Endothelial cell of umbilical vein (primary cell): Measurements from ENCODE around the gene SLC16A4. TPM values are rescaled to one million over a fixed set of nuclear protein-coding genes. Genes with fewer than 3 reads are reported as not detected.

Source experiments
- BruUV-seq: library from RNA; stranded (reverse); fragments of 400-500 nt; replicated peaks from 2 replicates; lab custom pipeline; 2021; lab: Mats Ljungman, UMichigan
- CTCF ChIA-PET: fragments of 300-600, 350-600 bp; sonication (Branson Sonifier 250); formaldehyde crosslinking; loops from one replicate; lab custom pipeline; 2021; ENCODE audit warnings: antibody characterized with exemption, inconsistent platforms; lab: Charles Lee
- POLR2A ChIA-PET: fragments of 300-600, 350-600 bp; sonication (Branson Sonifier 250); formaldehyde crosslinking; loops from one replicate; lab custom pipeline; 2021; ENCODE audit warnings: antibody characterized with exemption, inconsistent platforms; lab: Charles Lee
- DNase-seq: peaks from one replicate; pipeline ENCODE4 v3.0.0-alpha.2; 2011; ENCODE audit warnings: low read depth, low spot score
- FAIRE-seq: peaks from 2 replicates; lab custom pipeline; 2011; peaks lifted over from hg19 to GRCh38; lab: Jason Lieb, UNC
- H2AFZ ChIP-seq: 2 replicates; pipeline ENCODE4 v1.6.0; 2012; ENCODE audit warnings: low read depth, low read length, control low read depth, inconsistent platforms
- H3K27ac ChIP-seq: 2 replicates; pipeline ENCODE4 v1.5.1; 2011; ENCODE audit warnings: low read depth, mild to moderate bottlenecking, control low read depth, low read length, moderate library complexity; ENCODE audit not compliant: insufficient read depth
- H3K27me3 ChIP-seq, 2 experiments: 2 replicates each; pipeline versions ENCODE4 v1.6.0 to v1.6.1; 2011; ENCODE audit warnings: low read length in 2 of 2, mixed read lengths in 1 of 2; ENCODE audit not compliant: control insufficient read depth in 2 of 2, insufficient read depth in 2 of 2
- H3K36me3 ChIP-seq, 2 experiments: 2 replicates in 1 of 2; 3 replicates in 1 of 2; pipeline ENCODE4 v1.5.1; 2011; ENCODE audit warnings: low read length in 2 of 2, mild to moderate bottlenecking in 1 of 2, moderate library complexity in 1 of 2; ENCODE audit not compliant: control insufficient read depth in 2 of 2, insufficient read depth in 2 of 2; ENCODE audit errors: extremely low read depth in 1 of 2
- H3K4me1 ChIP-seq: 3 replicates; pipeline ENCODE4 v1.5.1; 2011; ENCODE audit warnings: mild to moderate bottlenecking, low read length; ENCODE audit not compliant: control insufficient read depth, insufficient read depth; ENCODE audit errors: extremely low read depth
- H3K4me2 ChIP-seq: 2 replicates; pipeline ENCODE4 v1.6.1; 2011; ENCODE audit warnings: low read length, control low read depth, mixed read lengths; ENCODE audit not compliant: insufficient read depth
- H3K4me3 ChIP-seq, 3 experiments: fragments of 200-600 bp in 1 of 3; sonication (generic), shearing (Covaris generic) in 1 of 3; replicated peaks in 1 of 3; 2 replicates each; pipeline ENCODE4 v1.5.1; 2011 to 2016; ENCODE audit warnings: control low read depth in 3 of 3, low read length in 3 of 3, mild to moderate bottlenecking in 2 of 3, inconsistent platforms in 1 of 3, low read depth in 1 of 3, moderate library complexity in 1 of 3; ENCODE audit not compliant: insufficient read depth in 1 of 3
- H3K79me2 ChIP-seq: 2 replicates; pipeline ENCODE4 v1.6.0; 2012; ENCODE audit warnings: low read length, inconsistent platforms; ENCODE audit not compliant: control insufficient read depth, insufficient read depth
- H3K9ac ChIP-seq: replicated peaks from 2 replicates; pipeline ENCODE3; 2011; ENCODE audit warnings: low read length, control low read depth; ENCODE audit not compliant: insufficient read depth; ENCODE audit errors: extremely low read depth
- H3K9me1 ChIP-seq: replicated peaks from 3 replicates; pipeline ENCODE4 v1.6.0; 2011; ENCODE audit warnings: mild to moderate bottlenecking, low read length; ENCODE audit not compliant: control insufficient read depth, insufficient read depth; ENCODE audit errors: extremely low read depth
- H3K9me3 ChIP-seq: replicated peaks from 2 replicates; pipeline ENCODE4 v1.5.1; 2012; ENCODE audit warnings: low read length, inconsistent platforms; ENCODE audit not compliant: control insufficient read depth, insufficient read depth
- H4K20me1 ChIP-seq: replicated peaks from 2 replicates; pipeline ENCODE3; 2011; ENCODE audit warnings: mild to moderate bottlenecking, low read length; ENCODE audit not compliant: control insufficient read depth, insufficient read depth; ENCODE audit errors: extremely low read depth
- CTCF ChIP-seq, 2 donors: IDR thresholded peaks; 1 replicate in 1 of 2; 2 replicates in 1 of 2; pipeline ENCODE4 v1.5.1; 2011; ENCODE audit warnings: low read length in 2 of 2, mild to moderate bottlenecking in 2 of 2, moderate library complexity in 2 of 2, control low read depth in 1 of 2, inconsistent platforms in 1 of 2, low read depth in 1 of 2; ENCODE audit not compliant: insufficient read depth in 1 of 2; ENCODE audit errors: extremely low read depth in 1 of 2
- EZH2 ChIP-seq: IDR thresholded peaks from 2 replicates; pipeline ENCODE4 v1.6.1; 2012; ENCODE audit warnings: borderline replicate concordance, low read depth, mild to moderate bottlenecking, moderate library complexity, low read length, inconsistent platforms; ENCODE audit not compliant: severe bottlenecking
- FOS ChIP-seq: IDR thresholded peaks from 2 replicates; pipeline ENCODE4 v1.6.1; 2011; ENCODE audit warnings: mild to moderate bottlenecking, low read length, moderate library complexity, borderline replicate concordance; ENCODE audit not compliant: insufficient read depth
- GATA2 ChIP-seq: IDR thresholded peaks from 2 replicates; pipeline ENCODE4 v1.7.0; 2011; ENCODE audit warnings: low read depth, mild to moderate bottlenecking, moderate library complexity, mixed read lengths, low read length; ENCODE audit not compliant: insufficient read length, insufficient read depth
- JUN ChIP-seq: IDR thresholded peaks from 2 replicates; pipeline ENCODE4 v1.6.1; 2011; ENCODE audit warnings: borderline replicate concordance, low read depth; ENCODE audit not compliant: insufficient read length, insufficient read depth
- MYC ChIP-seq: IDR thresholded peaks from one replicate; pipeline ENCODE4 v1.6.1; 2011; ENCODE audit warnings: mild to moderate bottlenecking, low read depth, low read length
- POLR2A ChIP-seq: IDR thresholded peaks from 2 replicates; pipeline ENCODE4 v1.6.1; 2012; ENCODE audit warnings: low read depth, mild to moderate bottlenecking, control low read depth, low read length
- POLR2AphosphoS5 ChIP-seq: IDR thresholded peaks from 2 replicates; pipeline ENCODE4 v1.6.1; 2012; ENCODE audit warnings: low read depth, mild to moderate bottlenecking, control low read depth, low read length, moderate library complexity; ENCODE audit not compliant: insufficient read depth
- dilution Hi-C: fragments of 300-500 bp; cut with MboI; formaldehyde crosslinking; loops from one replicate; pipeline ENCODE4 v1.15.0; 2019; ENCODE audit warnings: low sequenced_read_pairs; ENCODE audit not compliant: extremely low pct_ligation_motif_present
- intact Hi-C: fragments of 100-400 bp; cut with micrococcal nuclease; formaldehyde crosslinking; loops from one replicate; pipeline ENCODE4 v1.10.0; 2022
- polyA plus RNA-seq, 4 experiments: library from polyadenylated mRNA; depleted of rRNA in 3 of 4; stranded (reverse) in 3 of 4; unstranded in 1 of 4; fragments of >200 nt; gene quantifications; 2 replicates each; pipeline versions ENCODE4 v1.2.1 to v1.2.3, GENCODE V29; 2011 to 2012; ENCODE audit warnings: missing spikeins in 1 of 4
- total RNA-seq: library from RNA; stranded (reverse); gene quantifications from 2 replicates; pipeline ENCODE4 v1.2.3, GENCODE V29; 2021
- TF ChIP-seq, protein P1 (sequence below): IDR thresholded peaks from 2 replicates; pipeline ENCODE4 v1.6.1; 2011; ENCODE audit not compliant: insufficient read depth, insufficient read length

The SLC16A4 gene
- total and polyA plus RNA-seq, 2 donors (not counting 3 experiments of a cell fraction or from before 2014, with no cell fraction given) = 2.8 to 7.2 TPM

DNA sequence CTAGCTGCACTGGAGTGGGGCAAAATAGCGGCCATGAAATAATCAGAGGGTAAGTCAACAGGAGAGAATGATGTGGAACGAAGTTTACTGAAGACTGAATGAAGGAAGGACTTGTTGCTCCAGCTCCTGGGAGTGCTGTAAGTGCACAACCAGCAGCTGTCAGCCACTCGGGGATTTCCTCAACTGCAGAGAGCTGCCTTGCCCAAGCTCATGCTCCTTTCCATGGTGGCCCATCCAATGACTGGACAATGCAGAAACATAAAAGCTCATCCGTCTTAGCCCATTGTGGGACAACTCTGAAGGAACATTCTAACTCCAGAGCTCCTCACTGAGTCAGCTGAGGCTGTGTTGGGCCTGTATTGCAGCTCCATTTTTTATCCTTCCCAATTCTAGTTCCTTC, 72.8 kb downstream of the SLC16A4 start:
- Histone ChIP-seq H3K79me2 (no peaks in the 10 kb centered on the region), H3K27ac (no peak overlapping the region), H3K4me1 (no peaks in the 10 kb centered on the region), H3K4me2 (no peak overlapping the region), H3K36me3 (no peaks in the 10 kb centered on the region), H3K9ac (no peak overlapping the region), H3K27me3 (no peaks in the 10 kb centered on the region), H2AFZ (no peak overlapping the region), H3K9me1 (no peaks in the 10 kb centered on the region), H3K9me3 (no peaks in the 10 kb centered on the region), H4K20me1 (no peaks in the 10 kb centered on the region), H3K4me3 (no peak overlapping the region)
- ChIA-PET POLR2A (no interaction called here), CTCF (interaction anchor here (1.0 to 23.0 kb wide), 8 partner anchors 12 to 178 kb away, joined by 3 to 1577 read pairs (median 12); partner anchors contain the start of genes KCNC4 and RBM15)
- TF ChIP-seq POLR2AphosphoS5 = no peak
- no peak for TF ChIP-seq JUN
- TF ChIP-seq GATA2 = no peak
- no peak for TF ChIP-seq CTCF (IDR thresholded peaks at IDR 0.05; ENCODE audit: extremely low read depth in 1 of 2, insufficient read depth in 1 of 2, low read depth in 1 of 2, low read length in 2 of 2)
- TF ChIP-seq, protein P1, sequence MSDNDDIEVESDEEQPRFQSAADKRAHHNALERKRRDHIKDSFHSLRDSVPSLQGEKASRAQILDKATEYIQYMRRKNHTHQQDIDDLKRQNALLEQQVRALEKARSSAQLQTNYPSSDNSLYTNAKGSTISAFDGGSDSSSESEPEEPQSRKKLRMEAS = no peak
- TF ChIP-seq MYC = no peak
- no peak for TF ChIP-seq POLR2A
- TF ChIP-seq EZH2 = no peak
- no peak for TF ChIP-seq FOS
- DNase-seq (no peak), FAIRE-seq (no peak)
- dilution Hi-C loops = no loop called here
- intact Hi-C loops = no loop called here
- BruUV-seq = no TSS peak
